Activated gamma-delta T cell treated with anti-CD3 and anti-CD28 coated beads, Interleukin-2, amount 50 U/mL, for 16 hours (primary cell): ENCODE results near the gene COL9A3.

Experiments
- DNase-seq: peaks from one replicate; pipeline ENCODE4 v3.0.0-alpha.2; 2020; ENCODE audit warnings: low read depth

Gene COL9A3

GRCh38 chr20:62823688-62824475 lies 7.0 kb downstream of the COL9A3 start:
- no peak for DNase-seq

- no peak for DNase-seq
Observed at GRCh38 chr20:62824476-62825332, 7.9 kb downstream of the COL9A3 start.

GRCh38 chr20:62825333-62825985 lies 8.6 kb downstream of the COL9A3 start:
- DNase-seq, result no peak

- DNase-seq, result no peak
Observed at GRCh38 chr20:62825986-62826645, 9.3 kb downstream of the COL9A3 start.

- no peak for DNase-seq
Observed at GRCh38 chr20:62826646-62827310, 9.9 kb downstream of the COL9A3 start.

- no peak for DNase-seq
Observed at GRCh38 chr20:62827311-62828038, 10.6 kb downstream of the COL9A3 start.

- no peak for DNase-seq
Observed at GRCh38 chr20:62828051-62828450, 11.2 kb downstream of the COL9A3 start.

GRCh38 chr20:62828511-62829230 lies 11.8 kb downstream of the COL9A3 start:
- DNase-seq, result no peak

- no peak for DNase-seq
Observed at GRCh38 chr20:62829231-62830230, 12.7 kb downstream of the COL9A3 start.

- DNase-seq, result no peak
Observed at GRCh38 chr20:62830251-62830650, 13.4 kb downstream of the COL9A3 start.

- DNase-seq, result no peak
Observed at GRCh38 chr20:62830821-62831220, 14.0 kb downstream of the COL9A3 start.

- no peak for DNase-seq
Observed at GRCh38 chr20:62831361-62831788, 14.5 kb downstream of the COL9A3 start.

- no peak for DNase-seq
Observed at GRCh38 chr20:62831854-62832211, 15.0 kb downstream of the COL9A3 start.

- no peak for DNase-seq
Observed at GRCh38 chr20:62832212-62832922, 15.5 kb downstream of the COL9A3 start.

- DNase-seq, result no peak
Observed at GRCh38 chr20:62832951-62833391, 16.1 kb downstream of the COL9A3 start.

- no peak for DNase-seq
Observed at GRCh38 chr20:62834967-62835730, 18.3 kb downstream of the COL9A3 start.
